ENCODE results near the gene ZPBP2.

The ZPBP2 gene

GRCh38 chr17:39923836-39924690 lies 56.1 kb downstream of the ZPBP2 start:
- Histone ChIP-seq H3K4me3 (ENCODE audit: low read depth in 1 of 2, low read length in 1 of 2) (no peak overlapping the region), H3K36me3 (peaks cover 46% of the 10 kb centered on the region), H3K4me1 (ENCODE audit: control insufficient read depth in 1 of 2, insufficient read depth in 1 of 2, low read depth in 1 of 2, low read length in 1 of 2) (peaks cover 45 to 49% of the 10 kb centered on the region in 2 experiments), H3K9me3 (no peaks in the 10 kb centered on the region), H3K27me3 (no peaks in the 10 kb centered on the region), H3K27ac (no peak overlapping the region)
- TF ChIP-seq, protein P1, sequence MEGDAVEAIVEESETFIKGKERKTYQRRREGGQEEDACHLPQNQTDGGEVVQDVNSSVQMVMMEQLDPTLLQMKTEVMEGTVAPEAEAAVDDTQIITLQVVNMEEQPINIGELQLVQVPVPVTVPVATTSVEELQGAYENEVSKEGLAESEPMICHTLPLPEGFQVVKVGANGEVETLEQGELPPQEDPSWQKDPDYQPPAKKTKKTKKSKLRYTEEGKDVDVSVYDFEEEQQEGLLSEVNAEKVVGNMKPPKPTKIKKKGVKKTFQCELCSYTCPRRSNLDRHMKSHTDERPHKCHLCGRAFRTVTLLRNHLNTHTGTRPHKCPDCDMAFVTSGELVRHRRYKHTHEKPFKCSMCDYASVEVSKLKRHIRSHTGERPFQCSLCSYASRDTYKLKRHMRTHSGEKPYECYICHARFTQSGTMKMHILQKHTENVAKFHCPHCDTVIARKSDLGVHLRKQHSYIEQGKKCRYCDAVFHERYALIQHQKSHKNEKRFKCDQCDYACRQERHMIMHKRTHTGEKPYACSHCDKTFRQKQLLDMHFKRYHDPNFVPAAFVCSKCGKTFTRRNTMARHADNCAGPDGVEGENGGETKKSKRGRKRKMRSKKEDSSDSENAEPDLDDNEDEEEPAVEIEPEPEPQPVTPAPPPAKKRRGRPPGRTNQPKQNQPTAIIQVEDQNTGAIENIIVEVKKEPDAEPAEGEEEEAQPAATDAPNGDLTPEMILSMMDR (IDR thresholded peaks at IDR 0.05) = no peak

GRCh38 chr17:39924691-39925055 lies 56.7 kb downstream of the ZPBP2 start:
- TF ChIP-seq, protein P1 (IDR thresholded peaks at IDR 0.05) = no peak
- no peak overlapping the region for H3K27ac ChIP-seq
- H3K27me3 ChIP-seq = no peaks in the 10 kb centered on the region
- H3K9me3 ChIP-seq = no peaks in the 10 kb centered on the region
- H3K4me3 ChIP-seq (ENCODE audit: low read depth in 1 of 2, low read length in 1 of 2) = no peak overlapping the region
- peaks cover 45 to 49% of the 10 kb centered on the region in 2 experiments for H3K4me1 ChIP-seq (ENCODE audit: control insufficient read depth in 1 of 2, insufficient read depth in 1 of 2, low read depth in 1 of 2, low read length in 1 of 2)
- H3K36me3 ChIP-seq = peaks cover 43% of the 10 kb centered on the region

DNA sequence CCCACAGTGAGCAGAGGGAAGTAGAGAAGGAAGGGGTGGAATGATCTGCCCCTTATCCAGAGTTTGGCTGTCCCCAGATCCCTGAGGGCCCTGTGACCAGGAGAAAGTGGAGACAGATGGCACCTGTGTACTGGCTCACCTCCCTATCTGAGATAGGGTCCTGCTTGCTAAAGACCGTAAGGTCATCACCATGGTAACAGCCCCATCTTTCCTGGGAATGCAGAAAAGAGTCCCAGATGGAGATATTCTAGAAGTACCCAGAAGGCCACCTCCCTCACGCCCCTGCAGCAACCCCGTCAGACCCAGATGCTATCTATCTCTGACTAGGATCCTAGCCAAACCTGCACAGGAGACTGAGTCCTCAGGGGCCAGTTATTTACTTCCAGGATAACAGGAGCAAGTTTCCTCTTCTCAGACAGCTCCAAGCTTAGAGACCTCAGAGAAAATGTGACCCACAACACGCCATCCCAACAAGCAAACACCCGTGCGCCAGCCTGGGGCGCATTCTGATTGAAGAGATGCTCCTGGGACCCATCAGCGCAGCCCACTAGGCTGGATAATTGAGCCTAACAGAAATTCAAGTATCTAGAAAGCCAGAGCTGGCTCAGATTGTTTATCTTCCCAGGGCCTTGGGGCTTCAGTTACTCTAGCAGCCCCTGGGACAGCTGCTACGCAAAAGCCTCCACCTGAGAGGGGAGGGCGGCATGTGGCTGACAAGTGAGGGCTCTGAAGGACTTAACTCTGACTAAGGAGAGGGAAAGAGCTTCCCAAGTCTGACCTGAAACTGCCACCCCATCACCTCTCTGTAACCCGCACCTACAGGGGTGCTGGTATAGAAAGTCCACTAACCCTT lies 57.5 kb downstream of the ZPBP2 start:
- no peaks in the 10 kb centered on the region for H3K9me3 ChIP-seq
- no peak overlapping the region for H3K4me3 ChIP-seq (ENCODE audit: low read depth in 1 of 2, low read length in 1 of 2)
- H3K36me3 ChIP-seq = peaks cover 37% of the 10 kb centered on the region
- H3K27ac ChIP-seq = no peak overlapping the region
- TF ChIP-seq, protein P1 (IDR thresholded peaks at IDR 0.05) = no peak
- peaks cover 45 to 49% of the 10 kb centered on the region in 2 experiments for H3K4me1 ChIP-seq (ENCODE audit: control insufficient read depth in 1 of 2, insufficient read depth in 1 of 2, low read depth in 1 of 2, low read length in 1 of 2)
- H3K27me3 ChIP-seq = no peaks in the 10 kb centered on the region

DNA sequence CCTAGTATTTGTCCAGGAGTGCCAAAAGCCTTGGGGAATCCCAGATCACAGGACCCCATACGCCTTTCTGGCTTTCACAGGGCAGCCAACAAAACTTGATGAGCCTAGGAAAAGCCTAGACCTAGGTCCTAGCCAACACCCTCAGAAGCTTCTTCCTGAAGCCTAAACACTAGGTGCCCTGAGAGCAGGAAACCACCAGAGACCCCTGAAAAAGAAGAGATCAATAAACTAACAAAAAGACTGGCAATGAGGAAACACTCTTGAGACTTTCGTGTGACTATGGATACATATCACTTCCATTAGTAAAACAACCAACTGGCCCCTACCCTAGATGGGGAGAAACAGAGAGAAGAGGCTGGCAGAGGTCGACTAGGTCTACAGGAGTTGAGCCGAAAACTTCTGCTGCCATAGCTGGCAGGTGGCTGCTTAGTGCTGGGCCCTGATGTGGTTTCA lies 58.2 kb downstream of the ZPBP2 start:
- Histone ChIP-seq H3K27me3 (no peaks in the 10 kb centered on the region), H3K4me3 (ENCODE audit: low read depth in 1 of 2, low read length in 1 of 2) (peak overlapping the region; percentile 60 to 99), H3K27ac (no peak overlapping the region), H3K36me3 (peaks cover 32% of the 10 kb centered on the region), H3K9me3 (no peaks in the 10 kb centered on the region), H3K4me1 (ENCODE audit: control insufficient read depth in 1 of 2, insufficient read depth in 1 of 2, low read depth in 1 of 2, low read length in 1 of 2) (peaks cover 45 to 47% of the 10 kb centered on the region in 2 experiments)
- TF ChIP-seq, protein P1 (IDR thresholded peaks at IDR 0.05) = no peak

GRCh38 chr17:39926588-39927100 lies 58.6 kb downstream of the ZPBP2 start:
- H3K4me1 ChIP-seq (ENCODE audit: control insufficient read depth in 1 of 2, insufficient read depth in 1 of 2, low read depth in 1 of 2, low read length in 1 of 2) = peaks cover 43 to 45% of the 10 kb centered on the region in 2 experiments
- H3K27ac ChIP-seq = peak overlapping the region; percentile 78
- TF ChIP-seq, protein P1 (IDR thresholded peaks at IDR 0.05) = no peak
- H3K4me3 ChIP-seq (ENCODE audit: low read depth in 1 of 2, low read length in 1 of 2) = peak overlapping the region; percentile 60 to 99
- H3K36me3 ChIP-seq = peaks cover 28% of the 10 kb centered on the region
- no peaks in the 10 kb centered on the region for H3K9me3 ChIP-seq
- H3K27me3 ChIP-seq = no peaks in the 10 kb centered on the region
